GM23338 (cell line): Measurements from ENCODE around the gene CHST11. TPM values are rescaled to one million over a fixed set of nuclear protein-coding genes. Genes with fewer than 3 reads are reported as not detected.

ENCODE experiments used
- ATAC-seq: fragments of 200-7000 bp; cut with Tn5 transposase; 3 replicates; pipeline ENCODE4 v1.9.1; 2020
- DNase-seq: peaks from one replicate; pipeline ENCODE4 v3.0.0-alpha.2; 2015; ENCODE audit warnings: low spot score
- H2AFZ ChIP-seq: fragments of 200-600 bp; sonication (generic); 2 replicates; pipeline ENCODE4 v1.8.0; 2016; ENCODE audit warnings: antibody characterized with exemption, mild to moderate bottlenecking, moderate library complexity
- H3F3A ChIP-seq: fragments of 200-600 bp; sonication (generic); replicated peaks from 2 replicates; pipeline ENCODE4 v1.8.0; 2017; ENCODE audit warnings: antibody characterized with exemption, mixed run types, low read depth
- H3K27ac ChIP-seq: fragments of 200-600 bp; sonication (generic); 2 replicates; pipeline ENCODE4 v1.6.1; 2016; ENCODE audit warnings: low read depth
- H3K27me3 ChIP-seq: fragments of 200-600 bp; sonication (generic); 2 replicates; pipeline ENCODE4 v1.8.0; 2016; ENCODE audit warnings: mild to moderate bottlenecking, mixed run types, moderate library complexity; ENCODE audit not compliant: insufficient read depth
- H3K36me3 ChIP-seq: fragments of 200-600 bp; sonication (generic); 2 replicates; pipeline ENCODE4 v1.8.0; 2016; ENCODE audit warnings: mild to moderate bottlenecking; ENCODE audit not compliant: insufficient read depth
- H3K4me1 ChIP-seq: fragments of 200-600 bp; sonication (generic); 2 replicates; pipeline ENCODE4 v1.8.0; 2016; ENCODE audit warnings: mild to moderate bottlenecking, moderate library complexity; ENCODE audit not compliant: insufficient read depth
- H3K4me2 ChIP-seq: fragments of 200-600 bp; sonication (generic); 2 replicates; pipeline ENCODE4 v1.7.1; 2017; ENCODE audit warnings: mixed run types
- H3K4me3 ChIP-seq: fragments of 200-600 bp; sonication (generic); 2 replicates; pipeline ENCODE4 v1.6.1; 2016; ENCODE audit warnings: mixed run types
- H3K79me2 ChIP-seq: fragments of 200-600 bp; sonication (generic); replicated peaks from 2 replicates; pipeline ENCODE4 v1.8.0; 2017; ENCODE audit warnings: mild to moderate bottlenecking; ENCODE audit not compliant: insufficient read depth
- H3K9me2 ChIP-seq: fragments of 200-600 bp; sonication (generic); 2 replicates; pipeline ENCODE4 v1.8.0; 2017; ENCODE audit not compliant: insufficient read depth
- H4K20me1 ChIP-seq: fragments of 200-600 bp; sonication (generic); replicated peaks from 2 replicates; pipeline ENCODE4 v1.8.0; 2017; ENCODE audit warnings: mild to moderate bottlenecking; ENCODE audit not compliant: insufficient read depth
- H3K27ac Mint-ChIP-seq: 2 replicates; pipeline ENCODE4 v1.8.0; 2020; ENCODE audit warnings: inconsistent platforms, mild to moderate bottlenecking, moderate library complexity, mixed read lengths
- H3K27me3 Mint-ChIP-seq: 3 replicates; pipeline ENCODE4 v1.8.0; 2022; ENCODE audit warnings: low read depth, mild to moderate bottlenecking, moderate library complexity, mixed read lengths, inconsistent platforms; ENCODE audit not compliant: insufficient read depth, poor library complexity
- H3K36me3 Mint-ChIP-seq: 3 replicates; pipeline ENCODE4 v1.8.0; 2021; ENCODE audit warnings: low read depth, mild to moderate bottlenecking, inconsistent platforms, moderate library complexity, mixed read lengths
- H3K4me1 Mint-ChIP-seq: 3 replicates; pipeline ENCODE4 v1.8.0; 2020; ENCODE audit warnings: mild to moderate bottlenecking, inconsistent platforms, mixed read lengths
- H3K4me3 Mint-ChIP-seq: 3 replicates; pipeline ENCODE4 v1.8.0; 2021; ENCODE audit warnings: moderate library complexity, mild to moderate bottlenecking, inconsistent platforms, mixed read lengths
- H3K9me3 Mint-ChIP-seq: 3 replicates; pipeline ENCODE4 v1.8.0; 2020; ENCODE audit warnings: moderate library complexity, mild to moderate bottlenecking, inconsistent platforms, mixed read lengths
- ETS1 ChIP-seq: IDR thresholded peaks from 2 replicates; pipeline ENCODE4 v1.6.1; 2016; ENCODE audit warnings: antibody characterized with exemption
- EZH2phosphoT487 ChIP-seq: fragments of 200-600 bp; sonication (generic); IDR thresholded peaks from one replicate; pipeline ENCODE4 v1.8.1; 2018; ENCODE audit warnings: antibody characterized with exemption; ENCODE audit not compliant: unreplicated experiment
- JUNB ChIP-seq: IDR thresholded peaks from one replicate; pipeline ENCODE4 v1.6.1; 2016; ENCODE audit warnings: antibody characterized with exemption; ENCODE audit not compliant: unreplicated experiment
- POLR2AphosphoS5 ChIP-seq: IDR thresholded peaks from 2 replicates; pipeline ENCODE4 v1.6.1; 2016; ENCODE audit warnings: antibody characterized with exemption, low read depth
- ZNF114 ChIP-seq: fragments of 250-450 bp; sonication (Bioruptor Pico); IDR thresholded peaks from 2 replicates; pipeline ENCODE4 v1.5.0; 2020; ENCODE audit warnings: mild to moderate bottlenecking, moderate library complexity
- ZNF331 ChIP-seq: fragments of 250-450 bp; sonication (Bioruptor Pico); IDR thresholded peaks from 2 replicates; pipeline ENCODE4 v1.5.0; 2020; ENCODE audit warnings: low read depth, mild to moderate bottlenecking, moderate library complexity
- ZNF462 ChIP-seq: fragments of 250-450 bp; sonication (Bioruptor Pico); IDR thresholded peaks from 2 replicates; pipeline ENCODE4 v1.5.0; 2020; ENCODE audit warnings: mild to moderate bottlenecking, moderate library complexity
- polyA plus RNA-seq: library from polyadenylated mRNA; unstranded; fragments of >200 nt; fragmentation: Nextera tagmentation; extraction: Ambion mirVana; gene quantifications from 2 replicates; pipeline ENCODE4 v1.2.1, GENCODE V29; 2016
- total RNA-seq: library from RNA; depleted of rRNA; stranded (reverse); fragments of >200 nt; shearing (Covaris generic); gene quantifications from 2 replicates; pipeline ENCODE4 v1.2.3, GENCODE V29; 2014
- TF ChIP-seq, protein P1 (sequence below): IDR thresholded peaks from one replicate; pipeline ENCODE4 v1.6.1; 2018; ENCODE audit warnings: antibody characterized with exemption; ENCODE audit not compliant: unreplicated experiment

Gene CHST11
- total and polyA plus RNA-seq, 2 experiments from 2014 or later = 7.7 to 25.7 TPM

DNA sequence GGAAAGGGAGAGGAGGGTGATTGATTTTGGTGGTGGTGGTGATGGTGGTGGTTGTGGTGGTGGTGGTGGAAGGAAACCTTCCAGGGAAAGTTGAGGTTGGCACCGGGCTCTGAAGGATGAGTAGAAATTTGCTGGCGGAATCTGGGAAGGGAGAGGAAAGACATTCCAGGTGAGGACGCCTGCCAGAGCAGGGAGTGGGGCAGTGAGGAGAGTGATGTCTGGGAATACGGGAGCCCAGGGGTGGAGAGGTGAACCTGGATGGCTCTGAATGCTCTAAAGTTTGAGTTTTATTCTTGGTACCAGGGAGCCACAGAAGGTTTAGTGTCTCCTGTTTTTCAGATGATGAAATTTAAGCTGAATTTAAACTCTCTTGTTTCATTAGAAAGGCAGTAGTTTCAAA lies 16.0 kb downstream of the CHST11 start:
- no peaks in the 10 kb centered on the region for H3K36me3 Mint-ChIP-seq
- no peaks in the 10 kb centered on the region for H3K9me3 Mint-ChIP-seq
- H3K79me2 ChIP-seq = peaks cover 16% of the 10 kb centered on the region

More for the DNA sequence above, 16.0 kb downstream of the CHST11 start:
- H3K27me3 ChIP-seq = no peaks in the 10 kb centered on the region
- no peaks in the 10 kb centered on the region for H3F3A ChIP-seq
- no peak overlapping the region for H3K4me3 ChIP-seq
- H3K4me3 Mint-ChIP-seq = no peak overlapping the region; the same call in 2 of the 3 replicates
- TF ChIP-seq ETS1 (no peak), ZNF331 (CRISPR knock-in tag) (no peak), ZNF462 (no peak), EZH2phosphoT487 (no peak), POLR2AphosphoS5 (no peak), JUNB (no peak), ZNF114 (no peak)
- TF ChIP-seq, protein P1, sequence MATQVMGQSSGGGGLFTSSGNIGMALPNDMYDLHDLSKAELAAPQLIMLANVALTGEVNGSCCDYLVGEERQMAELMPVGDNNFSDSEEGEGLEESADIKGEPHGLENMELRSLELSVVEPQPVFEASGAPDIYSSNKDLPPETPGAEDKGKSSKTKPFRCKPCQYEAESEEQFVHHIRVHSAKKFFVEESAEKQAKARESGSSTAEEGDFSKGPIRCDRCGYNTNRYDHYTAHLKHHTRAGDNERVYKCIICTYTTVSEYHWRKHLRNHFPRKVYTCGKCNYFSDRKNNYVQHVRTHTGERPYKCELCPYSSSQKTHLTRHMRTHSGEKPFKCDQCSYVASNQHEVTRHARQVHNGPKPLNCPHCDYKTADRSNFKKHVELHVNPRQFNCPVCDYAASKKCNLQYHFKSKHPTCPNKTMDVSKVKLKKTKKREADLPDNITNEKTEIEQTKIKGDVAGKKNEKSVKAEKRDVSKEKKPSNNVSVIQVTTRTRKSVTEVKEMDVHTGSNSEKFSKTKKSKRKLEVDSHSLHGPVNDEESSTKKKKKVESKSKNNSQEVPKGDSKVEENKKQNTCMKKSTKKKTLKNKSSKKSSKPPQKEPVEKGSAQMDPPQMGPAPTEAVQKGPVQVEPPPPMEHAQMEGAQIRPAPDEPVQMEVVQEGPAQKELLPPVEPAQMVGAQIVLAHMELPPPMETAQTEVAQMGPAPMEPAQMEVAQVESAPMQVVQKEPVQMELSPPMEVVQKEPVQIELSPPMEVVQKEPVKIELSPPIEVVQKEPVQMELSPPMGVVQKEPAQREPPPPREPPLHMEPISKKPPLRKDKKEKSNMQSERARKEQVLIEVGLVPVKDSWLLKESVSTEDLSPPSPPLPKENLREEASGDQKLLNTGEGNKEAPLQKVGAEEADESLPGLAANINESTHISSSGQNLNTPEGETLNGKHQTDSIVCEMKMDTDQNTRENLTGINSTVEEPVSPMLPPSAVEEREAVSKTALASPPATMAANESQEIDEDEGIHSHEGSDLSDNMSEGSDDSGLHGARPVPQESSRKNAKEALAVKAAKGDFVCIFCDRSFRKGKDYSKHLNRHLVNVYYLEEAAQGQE = no peak
- no peak overlapping the region for H3K27ac ChIP-seq
- H3K9me2 ChIP-seq = peaks cover 3% of the 10 kb centered on the region; the same call in 1 of the 2 replicates
- ATAC-seq = peak; percentile 56
- H4K20me1 ChIP-seq = peaks cover 11% of the 10 kb centered on the region
- peaks cover 38% of the 10 kb centered on the region for H3K4me1 Mint-ChIP-seq
- DNase-seq = no peak
- H3K27ac Mint-ChIP-seq = no peak overlapping the region; the same call in 1 of the 2 replicates
- H2AFZ ChIP-seq = no peak overlapping the region
- peaks cover 15% of the 10 kb centered on the region for H3K4me1 ChIP-seq
- no peaks in the 10 kb centered on the region for H3K36me3 ChIP-seq
- H3K4me2 ChIP-seq = no peak overlapping the region
- H3K27me3 Mint-ChIP-seq = peaks cover 8% of the 10 kb centered on the region
